Fibroblast of skin of abdomen (primary cell): ENCODE data around the gene PEX3.
"Not testable (repeated sequence)": the region's sequence is repeated elsewhere in the genome, so short reads cannot be mapped to it uniquely, and the experiment has no call there.

Experiments
- DNase-seq: peaks from one replicate; pipeline ENCODE4 v3.0.0-alpha.2; 2013

PEX3 gene

DNA sequence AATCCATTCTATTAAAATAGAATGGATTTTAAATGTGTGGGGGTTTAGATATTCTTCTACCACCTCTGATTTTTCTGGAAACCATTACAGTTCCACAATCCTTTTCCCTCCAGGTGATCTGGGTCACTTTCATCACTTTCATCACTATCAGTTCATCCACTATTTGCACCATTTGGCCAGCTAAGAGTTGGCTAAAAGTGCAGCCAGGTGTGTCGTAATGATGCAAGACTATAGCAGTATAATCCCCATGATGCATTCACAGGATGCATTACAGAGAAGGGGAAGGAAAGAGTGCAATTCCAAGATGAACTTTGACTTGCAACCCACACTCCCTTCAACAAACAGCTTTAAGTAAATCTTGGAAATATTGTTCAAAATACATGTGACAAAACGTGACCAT lies 56.0 kb downstream of the PEX3 start:
- no peak for DNase-seq

GRCh38 chr6:143507358-143508145 lies 56.9 kb downstream of the PEX3 start:
- peak; percentile 11 for DNase-seq

- not testable (repeated sequence) for DNase-seq
Measured at GRCh38 chr6:143510326-143510725, 59.7 kb downstream of the PEX3 start.

GRCh38 chr6:143510991-143511891 lies 60.6 kb downstream of the PEX3 start, which contains the start of gene FUCA2:
TSS of gene FUCA2 (minus strand) at chr6:143511720. CDS start at chr6:143511634, 86 bp downstream.
- peak; percentile 83 for DNase-seq

GRCh38 chr6:143513410-143513809 lies 62.8 kb downstream of the PEX3 start:
- no peak for DNase-seq

- DNase-seq = peak; percentile 36
Measured at GRCh38 chr6:143515061-143515760, 64.6 kb downstream of the PEX3 start.

DNA sequence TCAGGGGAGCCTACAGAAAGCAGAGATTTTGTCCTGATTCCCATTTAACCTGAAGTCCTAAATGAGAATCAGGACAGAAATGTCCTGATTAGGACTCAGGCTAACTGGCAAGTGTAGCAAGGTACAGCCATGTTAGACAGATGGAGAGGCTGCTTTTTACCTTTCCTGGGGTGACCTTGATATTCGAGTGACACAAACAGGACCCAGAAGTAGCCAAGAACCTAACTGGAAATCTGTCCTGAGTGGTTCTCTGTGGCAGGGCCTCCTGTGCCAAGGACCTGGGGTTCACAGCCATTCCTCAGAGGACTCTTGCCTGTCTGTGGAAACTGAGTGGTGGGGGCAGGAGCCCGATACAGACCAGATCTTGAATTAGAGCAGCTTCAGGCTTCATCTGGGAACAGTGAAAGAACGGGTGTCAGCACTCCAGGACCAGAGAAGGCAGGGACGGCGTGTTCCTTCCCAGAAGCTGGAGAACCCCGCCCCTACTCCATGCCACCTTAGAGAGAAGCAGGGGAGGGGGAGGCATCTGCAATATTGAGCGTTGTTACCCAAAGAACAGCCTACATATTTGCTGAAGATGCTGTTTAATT lies 65.3 kb downstream of the PEX3 start:
- no peak for DNase-seq

DNA sequence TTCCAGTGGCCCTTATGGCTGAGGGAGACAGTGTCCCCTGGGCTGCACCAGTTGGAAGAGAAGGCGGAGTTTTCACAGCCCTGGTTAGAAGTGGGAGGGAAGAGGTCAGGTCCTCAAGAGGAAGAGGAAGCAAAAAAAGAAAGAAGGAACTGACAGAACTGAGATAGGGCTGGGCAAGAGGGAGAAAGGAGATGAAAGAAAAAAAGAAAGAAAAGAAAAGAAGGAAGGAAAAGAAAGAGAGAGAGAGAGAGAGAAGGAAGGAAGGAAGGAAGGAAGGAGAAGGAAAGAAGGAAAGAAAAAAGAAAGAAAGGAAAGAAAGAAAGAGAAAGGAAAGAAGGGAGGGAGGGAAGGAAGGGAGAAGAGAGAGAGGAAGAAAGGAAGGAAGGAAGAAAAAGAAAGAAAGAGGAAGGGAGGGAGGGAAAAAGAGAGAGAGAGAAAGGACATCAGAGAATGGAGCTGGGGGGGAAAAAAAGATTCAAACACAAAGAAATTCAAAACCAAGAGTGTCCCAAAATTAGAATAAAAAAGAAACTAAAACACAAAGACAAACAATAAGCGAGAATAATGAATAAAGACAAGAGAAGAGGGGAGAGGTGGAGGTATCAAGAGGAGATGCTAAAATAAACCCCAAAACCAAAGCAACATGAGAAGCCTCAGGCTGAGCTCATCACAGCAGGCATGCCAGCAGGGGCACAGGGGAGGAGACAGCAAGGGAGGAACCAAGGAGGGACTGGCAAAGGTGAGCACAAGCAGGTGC lies 66.3 kb downstream of the PEX3 start:
- no peak for DNase-seq

DNA sequence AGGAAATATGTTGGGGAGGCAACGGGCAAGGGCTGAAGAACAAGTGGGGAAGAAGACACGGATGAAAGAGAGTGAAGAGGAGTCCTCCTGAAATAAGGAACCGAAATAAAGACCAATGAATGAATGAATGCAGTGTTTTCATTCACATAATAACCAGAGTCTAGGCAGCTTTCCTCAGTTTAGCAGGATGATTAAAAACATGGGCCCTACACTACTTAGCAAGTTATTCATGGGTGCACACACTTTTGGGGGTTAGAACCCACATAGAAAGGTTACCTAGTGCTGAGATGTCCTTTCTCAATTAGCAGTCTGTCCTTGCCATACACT lies 66.8 kb downstream of the PEX3 start:
- no peak for DNase-seq

DNA sequence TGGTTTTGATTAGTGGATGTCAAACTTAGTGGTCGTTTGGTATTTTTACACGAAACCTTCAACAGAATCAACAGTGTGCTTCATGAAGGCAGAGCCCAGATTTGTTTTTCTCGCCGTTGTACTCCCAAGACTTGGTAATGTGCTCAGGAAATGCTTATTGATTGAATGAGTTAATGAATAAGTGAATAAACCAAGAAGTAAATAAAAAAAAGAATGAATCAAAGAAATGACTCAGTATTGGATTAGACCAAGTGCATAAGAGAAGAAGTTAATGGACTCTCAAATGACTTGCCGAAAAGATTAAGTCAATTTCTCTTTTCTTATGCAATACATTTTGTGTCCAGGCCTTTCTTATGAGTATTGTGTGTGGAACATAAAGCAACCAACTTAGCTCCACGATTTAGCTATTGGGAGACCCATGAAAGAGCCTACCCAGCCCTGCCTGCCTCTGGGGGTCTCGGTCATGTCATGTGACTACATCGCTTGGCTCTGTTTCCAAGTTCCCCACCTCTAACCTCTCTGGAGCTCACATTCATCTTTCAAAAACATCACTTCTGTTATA lies 71.5 kb downstream of the PEX3 start:
- DNase-seq = no peak

DNA sequence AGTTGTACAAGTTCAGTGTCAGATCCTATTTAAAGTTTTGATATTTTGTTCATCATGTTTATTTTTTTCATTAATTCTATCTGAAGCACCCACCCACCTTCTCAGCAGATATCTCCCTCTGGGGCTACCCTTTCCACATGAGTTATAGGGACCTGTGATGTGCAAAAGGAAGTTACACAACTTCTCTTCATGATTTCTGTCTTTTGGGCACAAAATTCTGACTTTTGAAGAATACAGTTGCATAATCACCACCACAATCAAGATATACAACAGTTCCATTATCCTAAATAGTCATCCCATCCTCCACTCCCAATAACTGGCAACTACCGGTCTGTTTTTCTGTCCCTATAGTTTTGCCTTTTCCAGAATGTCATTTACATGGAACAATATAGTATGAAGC lies 74.8 kb downstream of the PEX3 start:
- no peak for DNase-seq

- no peak for DNase-seq
Measured at GRCh38 chr6:143527677-143528076, 77.1 kb downstream of the PEX3 start.

DNA sequence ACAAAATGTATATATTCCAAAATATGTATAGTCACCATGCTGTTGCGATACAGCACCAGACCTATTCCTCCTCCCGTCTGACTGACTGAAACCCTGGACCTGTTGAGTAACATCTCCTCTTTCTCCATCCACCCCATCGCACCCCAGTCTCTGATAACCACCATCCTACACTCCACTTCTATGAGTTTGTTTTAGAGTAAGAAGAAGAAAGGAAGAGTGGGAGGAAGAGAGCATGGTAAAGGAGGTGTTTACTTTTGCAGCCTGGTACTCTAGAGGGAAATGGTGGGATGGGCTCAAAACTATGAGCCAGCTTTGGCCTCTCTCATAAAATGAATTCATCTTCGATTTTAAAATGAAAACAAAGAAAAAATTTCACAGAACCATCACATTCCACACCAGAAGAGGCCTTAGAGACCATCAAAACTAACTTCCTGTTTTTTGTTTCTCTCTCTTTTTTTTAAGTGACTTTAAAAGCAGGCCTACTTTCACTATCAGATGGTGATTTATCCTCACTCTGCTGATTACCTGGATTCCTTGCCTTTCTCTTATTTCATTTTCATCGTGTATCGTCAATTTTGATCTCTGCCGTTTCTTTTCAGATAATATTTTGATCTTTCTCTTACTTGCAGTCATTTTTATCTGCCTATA lies 77.7 kb downstream of the PEX3 start:
- no peak for DNase-seq

DNA sequence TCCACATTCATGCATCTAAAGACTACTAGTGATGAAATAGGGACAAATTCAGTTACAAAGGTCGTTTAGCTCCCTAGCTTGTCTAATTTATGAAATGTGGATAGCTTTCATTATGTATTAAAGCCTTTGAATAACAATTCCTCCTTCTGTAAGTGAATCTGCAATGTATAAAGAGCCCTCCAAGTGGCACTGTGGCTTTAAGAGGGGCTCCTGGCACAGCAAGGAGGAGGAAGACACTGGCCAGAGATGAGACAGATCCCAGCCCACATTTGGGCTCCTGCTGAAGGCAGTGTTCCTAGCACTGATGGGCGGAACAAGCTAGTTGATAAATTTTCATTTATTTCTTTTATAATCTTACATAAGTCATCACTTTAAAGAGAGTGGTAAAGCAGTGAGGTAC lies 78.5 kb downstream of the PEX3 start:
- DNase-seq = peak; percentile 21

DNA sequence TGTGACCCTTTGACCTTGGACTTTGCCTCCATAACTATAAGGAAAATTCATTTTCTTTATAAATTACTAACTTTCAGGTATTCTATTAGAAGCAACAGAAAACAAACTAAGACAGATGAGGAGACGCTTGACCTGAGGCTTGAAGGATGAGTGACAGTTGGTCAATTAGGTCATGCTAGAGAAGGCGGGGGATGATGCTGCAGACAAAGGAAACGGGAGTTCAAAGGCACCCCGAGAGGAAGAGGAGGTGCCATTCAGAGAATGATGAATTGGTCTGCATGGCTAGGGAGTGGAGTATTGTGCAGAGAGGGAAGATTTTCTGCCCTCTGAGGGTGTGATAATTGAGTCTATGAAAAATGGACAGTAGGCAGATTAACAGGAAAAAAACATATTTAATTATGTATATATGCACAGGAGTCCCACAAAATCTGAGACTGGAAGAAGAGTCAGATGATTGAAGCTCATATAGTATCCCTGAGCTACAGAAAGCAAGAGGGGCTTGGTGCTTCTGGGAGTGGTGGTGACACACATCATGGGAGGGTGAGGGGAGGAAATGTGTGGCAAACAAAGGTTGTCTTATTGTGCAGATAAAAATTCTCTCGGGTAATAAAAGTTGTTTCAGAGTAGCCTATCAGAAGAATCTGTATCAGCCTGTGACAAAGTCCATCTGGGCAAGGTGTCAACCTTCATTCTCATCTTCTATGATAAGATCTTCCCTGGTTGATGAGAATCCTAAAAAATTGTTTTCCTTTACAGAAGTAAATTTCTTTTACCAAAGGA lies 81.3 kb downstream of the PEX3 start:
- no peak for DNase-seq

DNA sequence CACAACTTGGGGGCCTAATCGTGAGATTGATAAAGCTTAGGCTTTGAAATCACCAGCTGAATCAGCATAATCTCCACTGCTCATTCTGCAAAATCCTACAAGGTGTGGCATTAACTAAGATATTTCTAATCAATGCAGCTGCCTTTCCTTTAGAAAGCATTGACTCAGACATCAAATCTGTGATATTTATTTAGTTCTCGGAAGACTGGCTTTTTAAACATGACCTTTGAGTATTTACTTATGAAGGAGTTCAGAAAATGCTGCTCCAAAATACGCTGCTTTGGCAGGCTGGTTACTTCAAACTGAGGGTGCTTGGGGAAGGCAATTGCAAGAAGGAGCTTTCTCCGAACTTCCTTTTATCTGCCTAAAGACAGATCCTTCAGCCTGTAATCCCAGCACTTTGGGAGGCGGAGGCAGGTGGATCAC lies 84.6 kb downstream of the PEX3 start:
- DNase-seq = no peak

GRCh38 chr6:143536461-143536865 lies 85.9 kb downstream of the PEX3 start:
- peak; percentile 31 for DNase-seq

- DNase-seq = peak; percentile 58
Measured at GRCh38 chr6:143536866-143537691, 86.5 kb downstream of the PEX3 start.

GRCh38 chr6:143538374-143538773 lies 87.8 kb downstream of the PEX3 start:
- DNase-seq = no peak
